RPMI8226 (cell line): ENCODE results near the gene LAMC3.

Source experiments
- DNase-seq: peaks from one replicate; pipeline ENCODE4 v3.0.0-alpha.2; 2015

Gene LAMC3

GRCh38 chr9:130979591-130980385 lies 29.2 kb upstream of the LAMC3 start:
- no peak for DNase-seq

GRCh38 chr9:130980526-130980925 lies 28.4 kb upstream of the LAMC3 start:
- DNase-seq: no peak

DNA sequence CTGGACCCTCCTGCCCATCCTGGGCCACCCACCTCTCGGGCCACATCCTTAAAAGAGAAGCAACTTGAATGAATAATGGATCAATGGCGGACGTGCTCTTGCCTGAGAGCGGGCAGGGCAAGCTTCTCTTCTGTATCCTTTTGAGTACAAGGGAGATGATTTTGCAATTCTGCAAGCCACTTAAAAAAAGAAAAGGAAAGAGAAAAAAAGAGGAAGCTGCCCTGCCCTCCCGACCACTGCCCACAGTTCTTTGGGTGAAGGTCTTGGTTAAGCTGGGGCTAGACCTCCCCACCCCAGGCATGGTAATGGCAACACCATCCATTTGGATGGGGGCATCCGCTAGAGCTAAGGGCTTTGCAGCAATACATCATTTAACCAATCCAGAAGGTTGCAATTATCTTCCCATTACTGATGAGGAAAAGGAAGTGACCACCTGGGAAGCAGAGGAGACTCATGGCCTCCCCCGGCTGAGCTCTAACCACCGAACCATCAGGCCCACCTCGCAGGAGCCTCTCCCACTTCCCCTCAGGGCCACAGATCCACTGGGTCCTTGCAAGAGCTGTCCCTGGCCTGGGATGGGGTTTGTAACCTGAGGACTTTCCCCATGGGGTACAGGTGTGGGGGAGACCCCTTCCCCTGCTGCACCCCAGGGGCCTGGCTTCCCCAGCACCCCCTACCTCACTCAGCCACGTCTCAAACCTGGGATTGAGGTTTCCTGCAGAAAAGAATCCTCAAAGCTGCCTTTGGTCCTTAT lies 27.8 kb upstream of the LAMC3 start:
- no peak for DNase-seq

- no peak for DNase-seq
Measured at GRCh38 chr9:130981756-130982137, 27.2 kb upstream of the LAMC3 start.

DNA sequence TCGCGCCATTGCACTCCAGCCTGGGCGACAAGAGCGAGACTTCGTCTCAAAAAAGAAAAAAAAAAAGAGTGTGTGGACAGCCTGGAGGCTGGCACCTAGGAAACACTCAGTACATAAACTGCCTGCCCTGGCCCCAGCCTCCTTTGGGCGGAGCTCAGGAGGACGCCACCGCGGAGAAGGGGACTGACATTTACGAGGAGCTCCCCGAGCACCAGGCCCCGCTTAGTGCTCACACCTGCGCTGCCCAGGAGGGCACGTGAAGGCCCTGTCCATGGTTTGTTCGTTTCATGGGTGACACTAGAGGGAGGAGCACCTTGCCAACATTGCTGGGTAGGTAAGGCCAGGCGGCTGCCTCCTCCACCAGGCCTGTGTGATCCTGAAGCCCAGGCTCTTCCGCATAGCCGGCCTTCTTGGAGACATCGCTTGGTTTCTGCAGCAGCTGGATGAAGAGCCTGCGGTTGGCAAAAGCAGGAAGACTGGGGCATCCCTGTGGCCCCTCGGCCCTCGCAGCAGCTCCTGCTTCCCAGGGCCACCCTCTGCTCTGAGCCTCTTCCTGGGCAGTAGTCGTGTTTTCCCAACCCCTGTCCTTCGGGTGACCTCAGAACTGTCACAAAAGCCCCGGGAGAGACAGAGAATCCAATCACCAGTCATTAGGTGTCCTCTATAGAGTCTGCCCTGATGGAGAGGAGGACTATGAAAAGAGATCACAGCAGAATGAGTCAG lies 26.2 kb upstream of the LAMC3 start:
- no peak for DNase-seq

- DNase-seq: no peak
Measured at GRCh38 chr9:130983359-130983670, 25.7 kb upstream of the LAMC3 start.

- no peak for DNase-seq
Measured at GRCh38 chr9:130983970-130984369, 25.0 kb upstream of the LAMC3 start.

DNA sequence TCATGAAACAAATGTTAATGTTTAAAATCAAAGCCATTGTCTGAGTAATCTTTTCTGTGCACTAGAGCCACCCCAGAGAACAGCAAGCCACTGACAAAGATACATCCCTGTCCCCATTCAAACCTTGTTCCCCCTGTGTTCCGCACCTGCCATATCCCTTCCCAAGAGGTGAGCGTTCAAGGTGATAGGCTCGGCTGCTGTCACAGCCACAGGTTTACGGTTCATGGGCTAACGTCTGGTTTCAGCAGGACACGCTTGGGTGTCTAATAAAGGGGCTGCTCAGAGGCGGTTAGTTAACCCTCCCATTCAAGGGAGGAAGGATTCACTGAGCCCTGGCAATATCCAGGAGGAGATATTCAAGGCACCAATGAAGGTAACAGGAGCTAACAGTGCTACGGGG lies 24.5 kb upstream of the LAMC3 start:
- DNase-seq: no peak

DNA sequence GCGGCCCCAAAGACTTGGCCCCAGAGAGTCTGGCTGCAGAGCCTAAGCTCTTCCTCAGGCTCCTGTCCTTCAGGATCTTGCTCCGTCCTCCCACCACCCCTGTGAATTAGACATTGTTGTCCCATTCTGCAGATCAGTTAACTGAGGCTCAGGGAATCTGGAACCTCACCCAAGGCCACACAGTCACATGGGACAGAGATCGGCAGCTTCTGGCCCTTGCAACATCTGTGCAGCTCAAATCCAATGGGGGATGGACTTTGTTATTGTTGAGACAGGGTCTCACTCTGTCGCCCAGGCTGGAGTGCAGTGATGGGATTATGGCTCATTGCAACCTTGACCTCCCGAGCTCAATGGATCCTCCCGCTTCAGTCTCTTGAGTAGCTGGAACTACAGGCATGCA lies 23.9 kb upstream of the LAMC3 start:
- no peak for DNase-seq

DNA sequence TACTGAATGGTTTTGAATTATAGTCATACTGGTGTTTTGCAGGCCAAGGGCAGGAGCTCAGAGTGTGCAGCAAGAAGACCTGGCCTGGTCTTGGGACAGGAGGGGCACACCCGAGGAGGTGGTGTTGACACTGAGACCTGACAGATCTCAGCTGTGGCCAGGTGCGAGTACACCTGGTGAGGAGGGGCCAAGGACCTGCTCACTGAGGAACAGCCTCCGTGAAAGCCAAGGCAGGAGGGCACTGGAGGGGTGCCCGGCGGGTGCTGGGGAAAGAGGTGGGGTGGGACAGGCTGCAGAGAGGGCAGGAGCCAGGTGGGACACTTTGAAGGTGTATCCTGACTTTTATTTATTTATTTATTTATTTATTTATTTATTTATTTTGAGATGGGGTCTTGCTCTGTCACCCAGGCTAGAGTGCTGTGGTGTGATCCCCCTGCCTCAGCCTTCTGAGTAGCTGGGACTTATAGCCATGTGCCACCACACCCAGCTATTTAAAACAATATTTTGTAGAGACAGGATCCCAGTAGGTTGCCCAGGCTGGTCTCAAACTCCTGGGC lies 23.3 kb upstream of the LAMC3 start:
- DNase-seq: no peak

GRCh38 chr9:130986356-130986965 lies 22.5 kb upstream of the LAMC3 start:
- DNase-seq: no peak

- DNase-seq: no peak
Measured at GRCh38 chr9:130987054-130987453, 21.9 kb upstream of the LAMC3 start.

- no peak for DNase-seq
Measured at GRCh38 chr9:130987738-130988399, 21.1 kb upstream of the LAMC3 start.

GRCh38 chr9:130988400-130988747 lies 20.6 kb upstream of the LAMC3 start:
- no peak for DNase-seq

- no peak for DNase-seq
Measured at GRCh38 chr9:130988905-130989304, 20.1 kb upstream of the LAMC3 start.

DNA sequence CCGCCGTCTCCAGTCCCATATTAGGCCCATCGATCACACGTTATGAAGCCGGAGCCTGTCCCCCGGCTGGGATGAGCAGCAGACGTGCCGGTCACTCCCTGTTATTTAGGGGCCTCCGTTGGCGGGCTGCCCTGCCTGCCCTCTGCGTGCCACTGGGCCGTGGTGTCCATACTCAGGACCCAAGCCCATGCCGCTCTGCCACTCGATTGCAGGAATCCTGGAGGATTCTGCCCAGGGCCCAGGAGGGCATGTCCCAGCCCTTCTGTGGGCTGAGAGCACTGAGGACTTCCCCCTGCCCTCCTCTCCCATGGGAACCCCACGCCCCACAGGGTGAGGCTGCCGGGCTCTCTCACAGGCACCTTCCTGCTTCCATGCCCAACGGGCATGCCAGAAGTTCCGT lies 19.6 kb upstream of the LAMC3 start:
- no peak for DNase-seq

GRCh38 chr9:130989891-130990290 lies 19.1 kb upstream of the LAMC3 start:
- no peak for DNase-seq

GRCh38 chr9:130990306-130990977 lies 18.5 kb upstream of the LAMC3 start:
- no peak for DNase-seq

GRCh38 chr9:130990978-130991777 lies 17.8 kb upstream of the LAMC3 start:
- no peak for DNase-seq

DNA sequence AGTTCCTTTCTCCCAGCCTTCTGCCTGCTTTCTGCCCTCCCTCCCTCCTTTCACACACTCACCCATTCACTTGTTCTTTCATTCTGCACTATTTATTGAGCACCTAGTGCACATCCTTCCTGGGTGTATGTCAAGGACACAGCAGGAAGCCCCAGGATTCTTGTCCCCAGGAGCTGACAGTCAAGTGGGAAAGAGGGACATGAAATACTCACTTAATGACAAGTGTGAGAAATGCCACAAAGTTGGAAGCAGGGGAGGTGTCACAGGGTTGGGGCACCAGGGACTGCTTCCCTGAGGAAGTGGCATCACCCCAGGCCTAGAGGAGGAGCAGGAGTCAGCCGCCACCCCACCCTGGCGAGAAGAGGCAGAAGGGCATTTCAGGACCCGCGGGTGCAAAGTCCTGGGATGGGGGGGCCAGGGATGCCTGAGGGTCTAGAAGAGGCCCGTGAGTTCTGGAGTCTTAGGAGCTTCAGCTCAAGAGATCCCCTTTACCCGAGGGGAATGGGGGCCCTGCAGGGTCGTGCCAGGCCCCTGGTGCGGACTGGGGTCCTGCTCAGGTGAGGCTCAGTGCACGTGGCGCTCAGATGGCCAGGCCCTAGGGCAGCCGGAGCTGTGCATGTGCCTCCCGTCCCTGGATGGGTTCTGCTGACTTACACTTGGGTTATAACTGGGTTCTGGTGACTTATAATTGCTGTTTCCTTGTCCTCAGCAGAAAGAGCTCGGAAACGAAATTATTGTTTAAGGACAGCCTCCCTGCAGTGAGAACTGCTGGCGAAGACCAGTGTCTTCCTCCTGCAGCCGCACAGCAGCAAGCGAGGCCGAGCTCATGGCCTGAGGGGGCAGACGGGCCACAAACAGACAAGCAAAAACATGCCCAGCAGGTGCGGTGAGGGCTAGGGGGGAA lies 16.9 kb upstream of the LAMC3 start:
- no peak for DNase-seq
